Activated CD8-positive, alpha-beta memory T cell treated with anti-CD3 and anti-CD28 coated beads, Interleukin-2, amount 10 ng/mL, durations not matched to agents 7 days and 5 days (primary cell): ENCODE results near the gene CD79A. TPM values are rescaled to one million over a fixed set of nuclear protein-coding genes. Genes with fewer than 3 reads are reported as not detected.

Source experiments
- ATAC-seq: fragments of 150-1000 bp; cut with Tn5 transposase; one replicate; pipeline ENCODE4 v1.10.0; 2021; ENCODE audit warnings: moderate library complexity
- CTCF ChIA-PET: fragments of 350-600 bp; sonication (Branson Sonifier 250); formaldehyde crosslinking; loops from one replicate; lab custom pipeline; 2021; ENCODE audit warnings: antibody characterized with exemption; lab: Charles Lee
- DNase-seq: peaks from one replicate; pipeline ENCODE4 v3.0.0-alpha.2; 2020
- H3K27ac Mint-ChIP-seq: one replicate; pipeline ENCODE4 v1.8.0; 2021; ENCODE audit warnings: mild to moderate bottlenecking, mixed read lengths
- H3K27me3 Mint-ChIP-seq: one replicate; pipeline ENCODE4 v1.8.0; 2021; ENCODE audit warnings: mixed read lengths
- H3K36me3 Mint-ChIP-seq: one replicate; pipeline ENCODE4 v1.8.0; 2021; ENCODE audit warnings: mild to moderate bottlenecking, mixed read lengths
- H3K4me1 Mint-ChIP-seq: one replicate; pipeline ENCODE4 v1.8.0; 2021; ENCODE audit warnings: mixed read lengths
- H3K4me3 Mint-ChIP-seq: one replicate; pipeline ENCODE4 v1.8.0; 2021; ENCODE audit warnings: mild to moderate bottlenecking, moderate library complexity, mixed read lengths
- H3K9me3 Mint-ChIP-seq: one replicate; pipeline ENCODE4 v1.8.0; 2022; ENCODE audit warnings: low read depth, mixed read lengths
- total RNA-seq, 2 experiments: library from RNA; stranded (reverse); gene quantifications; one replicate each; pipeline ENCODE4 v1.2.3, GENCODE V29; 2021

CD79A gene
- total RNA-seq = 1 to 10 TPM; 4.0 to 4.1 TPM

- H3K36me3 Mint-ChIP-seq = peaks cover 6% of the 10 kb centered on the region
- peaks cover 49% of the 10 kb centered on the region for H3K4me1 Mint-ChIP-seq
- DNase-seq (no peak), ATAC-seq (no peak)
- no peak within 1 kb of the TSS for H3K4me3 Mint-ChIP-seq
- H3K27ac Mint-ChIP-seq = peak within 1 kb of the TSS; percentile 93
- CTCF ChIA-PET = interaction anchor here (3.6 to 16.7 kb wide), 4 partner anchors 10 to 74 kb away, joined by 20 to 260 read pairs (median 88); partner anchors contain the start of genes ARHGEF1 and RPS19
- H3K27me3 Mint-ChIP-seq = no peaks in the 10 kb centered on the region
- no peaks in the 10 kb centered on the region for H3K9me3 Mint-ChIP-seq
Observed at GRCh38 chr19:41876847-41877832, at the start of gene CD79A. Gene CD79A, plus strand, starts transcription at chr19:41877279. Its CDS starts 26 bp downstream, at chr19:41877305.

GRCh38 chr19:41837981-41838708 lies 38.9 kb upstream of the CD79A start:
- no peak overlapping the region for H3K27ac Mint-ChIP-seq
- H3K4me1 Mint-ChIP-seq = no peaks in the 10 kb centered on the region
- H3K9me3 Mint-ChIP-seq = no peaks in the 10 kb centered on the region
- no peaks in the 10 kb centered on the region for H3K36me3 Mint-ChIP-seq
- CTCF ChIA-PET = interaction anchor here (0.6 to 3.3 kb wide), 7 partner anchors 14 to 887 kb away, joined by 3 to 14 read pairs (median 4); no protein-coding TSS in a partner anchor
- DNase-seq = no peak
- H3K4me3 Mint-ChIP-seq = no peak overlapping the region
- H3K27me3 Mint-ChIP-seq = peaks cover 37% of the 10 kb centered on the region
- ATAC-seq = no peak

DNA sequence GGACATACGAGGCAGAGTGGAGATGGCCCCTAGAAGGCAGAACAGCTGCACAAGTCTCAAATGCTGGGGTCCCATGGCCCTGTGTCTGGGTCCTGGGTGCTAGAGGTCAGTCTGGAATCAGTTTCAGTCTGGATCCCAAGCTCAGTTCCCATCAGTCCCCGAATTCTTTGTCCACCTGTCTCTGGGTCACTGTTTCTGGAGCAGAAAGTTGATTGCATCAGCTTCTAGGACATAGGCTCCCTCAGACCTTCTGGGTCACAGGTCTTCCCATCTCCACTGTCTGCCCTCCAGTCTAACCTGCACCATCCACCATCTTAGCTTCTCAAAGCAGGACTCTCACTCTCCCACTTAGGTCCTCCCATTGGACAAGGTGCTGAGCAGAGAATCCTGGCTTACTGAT lies 37.9 kb upstream of the CD79A start:
- CTCF ChIA-PET = interaction anchor here (0.8 to 0.9 kb wide), 2 partner anchors 53 to 132 kb away, joined by 3 read pairs; no protein-coding TSS in a partner anchor
- no peak for DNase-seq
- no peak for ATAC-seq
- H3K27me3 Mint-ChIP-seq = peaks cover 43% of the 10 kb centered on the region
- H3K4me3 Mint-ChIP-seq = no peak overlapping the region
- no peaks in the 10 kb centered on the region for H3K9me3 Mint-ChIP-seq
- no peak overlapping the region for H3K27ac Mint-ChIP-seq
- H3K4me1 Mint-ChIP-seq = no peaks in the 10 kb centered on the region
- H3K36me3 Mint-ChIP-seq = no peaks in the 10 kb centered on the region

GRCh38 chr19:41843371-41843770 lies 33.7 kb upstream of the CD79A start:
- ATAC-seq (no peak), DNase-seq (no peak)
- Mint-ChIP-seq H3K27ac (no peak overlapping the region), H3K9me3 (no peaks in the 10 kb centered on the region), H3K4me1 (no peaks in the 10 kb centered on the region), H3K27me3 (peaks cover 20% of the 10 kb centered on the region), H3K4me3 (no peak overlapping the region), H3K36me3 (no peaks in the 10 kb centered on the region)
- CTCF ChIA-PET = interaction anchor here (0.8 to 1.4 kb wide), 4 partner anchors 9 to 48 kb away, joined by 3 to 4 read pairs (median 3); partner anchors contain the start of gene RPS19

DNA sequence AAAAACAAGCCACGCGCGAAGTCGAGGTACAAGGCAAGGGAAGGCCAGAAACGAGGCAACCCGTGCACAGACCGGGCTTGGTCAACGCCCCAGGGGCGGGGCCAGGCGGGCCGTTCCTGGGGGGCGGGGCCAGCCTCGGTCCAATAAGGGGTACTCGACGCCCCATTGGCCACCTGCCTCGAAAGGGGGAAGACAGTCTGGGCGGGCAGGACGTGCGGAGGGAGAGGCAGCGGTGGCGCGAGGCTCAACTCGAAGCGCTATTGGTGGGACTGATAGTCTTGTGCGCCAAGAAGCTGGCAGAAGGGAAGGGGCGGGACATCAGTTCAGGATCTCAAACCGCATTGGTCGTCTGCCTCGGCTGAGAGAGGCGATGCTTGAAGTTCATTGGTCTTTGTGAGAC lies 32.5 kb upstream of the CD79A start, which contains the start of gene LYPD4:
Gene LYPD4 (minus strand): TSS at position 83 of the 400 bp plus-strand sequence. CDS start 5,398 bp downstream, outside the sequence.
- no peak within 1 kb of the TSS for H3K27ac Mint-ChIP-seq

DNA sequence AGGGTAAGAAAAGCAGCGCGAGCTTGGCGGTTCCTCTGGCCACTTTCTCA lies 32.3 kb upstream of the CD79A start, which contains the start of gene DMRTC2:
Gene DMRTC2 (plus strand): TSS at position 42 of the 50 bp plus-strand sequence. CDS start 2,387 bp downstream, outside the sequence.
- CTCF ChIA-PET = no interaction called here
- no peak within 1 kb of the TSS for H3K27ac Mint-ChIP-seq
- DNase-seq (no peak), ATAC-seq (no peak)
- H3K9me3 Mint-ChIP-seq = no peaks in the 10 kb centered on the region
- H3K4me1 Mint-ChIP-seq = no peaks in the 10 kb centered on the region
- no peaks in the 10 kb centered on the region for H3K36me3 Mint-ChIP-seq
- H3K27me3 Mint-ChIP-seq = peaks cover 13% of the 10 kb centered on the region
- no peak within 1 kb of the TSS for H3K4me3 Mint-ChIP-seq

More for the DNA sequence above, 32.5 kb upstream of the CD79A start, which contains the start of gene LYPD4:
- ATAC-seq (no peak), DNase-seq (no peak)
- peaks cover 14% of the 10 kb centered on the region for H3K27me3 Mint-ChIP-seq
- H3K4me3 Mint-ChIP-seq = no peak within 1 kb of the TSS
- H3K36me3 Mint-ChIP-seq = no peaks in the 10 kb centered on the region
- H3K9me3 Mint-ChIP-seq = no peaks in the 10 kb centered on the region
- H3K4me1 Mint-ChIP-seq = no peaks in the 10 kb centered on the region
- CTCF ChIA-PET = no interaction called here

GRCh38 chr19:41845051-41845590 lies 32.0 kb upstream of the CD79A start:
- ATAC-seq = no peak
- no peak for DNase-seq
- Mint-ChIP-seq H3K27ac (no peak overlapping the region), H3K36me3 (no peaks in the 10 kb centered on the region), H3K4me3 (no peak overlapping the region), H3K9me3 (no peaks in the 10 kb centered on the region), H3K4me1 (no peaks in the 10 kb centered on the region), H3K27me3 (peaks cover 13% of the 10 kb centered on the region)
- CTCF ChIA-PET = no interaction called here

DNA sequence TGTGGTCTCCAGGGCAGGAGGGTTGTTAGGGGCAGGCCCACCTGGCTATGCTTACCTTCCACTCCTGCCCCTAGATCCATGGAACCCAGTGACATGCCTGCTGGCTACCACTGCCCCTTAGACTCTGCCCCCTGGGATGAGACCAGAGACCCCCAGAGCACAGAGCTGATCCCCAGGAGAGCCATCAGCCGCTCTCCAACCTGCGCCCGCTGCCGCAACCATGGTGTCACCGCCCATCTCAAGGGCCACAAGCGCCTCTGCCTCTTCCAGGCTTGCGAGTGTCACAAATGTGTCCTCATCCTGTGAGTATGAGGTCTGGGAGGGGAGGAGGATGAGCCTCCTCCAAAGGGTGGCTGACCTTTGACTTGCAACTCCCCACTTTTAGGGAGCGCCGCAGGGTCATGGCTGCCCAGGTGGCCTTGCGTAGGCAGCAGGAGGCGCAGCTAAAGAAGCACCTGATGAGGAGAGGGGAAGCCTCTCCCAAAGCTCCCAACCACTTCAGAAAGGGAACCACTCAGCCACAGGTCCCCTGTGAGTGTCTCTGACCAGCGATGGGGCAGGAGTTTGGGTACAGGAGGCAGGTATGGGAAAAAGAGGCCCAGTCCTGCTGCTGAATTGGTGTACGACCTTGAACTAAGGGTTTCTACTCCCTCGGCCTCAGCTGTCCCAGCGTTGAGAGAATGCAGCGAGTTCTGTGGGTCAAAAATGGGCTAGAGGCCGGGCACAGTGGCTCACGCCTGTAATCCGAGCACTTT lies 29.6 kb upstream of the CD79A start:
- no peak for ATAC-seq
- Mint-ChIP-seq H3K36me3 (no peaks in the 10 kb centered on the region), H3K4me3 (no peak overlapping the region), H3K27ac (no peak overlapping the region), H3K9me3 (no peaks in the 10 kb centered on the region), H3K27me3 (peaks cover 29% of the 10 kb centered on the region), H3K4me1 (no peaks in the 10 kb centered on the region)
- DNase-seq = no peak
- CTCF ChIA-PET = no interaction called here

DNA sequence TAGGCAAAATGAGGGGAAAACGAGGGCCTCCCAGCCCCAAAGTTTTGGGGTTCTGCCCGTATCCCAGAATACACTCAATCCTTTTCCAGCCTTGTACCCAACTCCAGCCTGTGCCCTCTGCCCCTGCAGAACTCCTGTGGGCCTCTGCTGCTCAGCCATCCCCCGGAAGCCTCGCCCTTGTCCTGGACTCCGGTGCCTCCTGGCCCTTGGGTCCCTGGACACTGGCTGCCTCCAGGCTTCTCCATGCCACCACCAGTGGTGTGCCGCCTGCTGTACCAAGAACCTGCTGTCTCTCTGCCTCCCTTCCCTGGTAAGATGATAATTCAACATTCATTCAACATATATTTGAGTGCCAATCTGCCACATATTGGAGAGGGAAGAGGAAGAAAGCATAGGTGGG lies 28.4 kb upstream of the CD79A start:
- Mint-ChIP-seq H3K27me3 (peaks cover 35% of the 10 kb centered on the region), H3K4me3 (no peak overlapping the region), H3K36me3 (no peaks in the 10 kb centered on the region), H3K9me3 (no peaks in the 10 kb centered on the region), H3K27ac (no peak overlapping the region), H3K4me1 (no peaks in the 10 kb centered on the region)
- ATAC-seq = no peak
- DNase-seq = no peak
- CTCF ChIA-PET = interaction anchor here (1.3 to 1.4 kb wide), 2 partner anchors 11 to 18 kb away, joined by 3 to 4 read pairs; partner anchors contain the start of gene RPS19

GRCh38 chr19:41849067-41849466 lies 28.0 kb upstream of the CD79A start:
- ATAC-seq (no peak), DNase-seq (no peak)
- Mint-ChIP-seq H3K9me3 (no peaks in the 10 kb centered on the region), H3K4me1 (no peaks in the 10 kb centered on the region), H3K27me3 (peaks cover 33% of the 10 kb centered on the region), H3K36me3 (no peaks in the 10 kb centered on the region), H3K27ac (no peak overlapping the region), H3K4me3 (no peak overlapping the region)
- CTCF ChIA-PET = interaction anchor here (0.9 to 1.4 kb wide), 4 partner anchors 11 to 109 kb away, joined by 3 to 5 read pairs (median 4); partner anchors contain the start of gene RPS19

GRCh38 chr19:41850381-41850780 lies 26.7 kb upstream of the CD79A start:
- Mint-ChIP-seq H3K9me3 (no peaks in the 10 kb centered on the region), H3K4me3 (no peak overlapping the region), H3K36me3 (no peaks in the 10 kb centered on the region), H3K4me1 (no peaks in the 10 kb centered on the region), H3K27me3 (peaks cover 40% of the 10 kb centered on the region), H3K27ac (no peak overlapping the region)
- ATAC-seq (no peak), DNase-seq (no peak)
- CTCF ChIA-PET = interaction anchor here (0.9 to 3.2 kb wide), 3 partner anchors 9 to 14 kb away, joined by 3 to 14 read pairs (median 3); partner anchors contain the start of gene RPS19

DNA sequence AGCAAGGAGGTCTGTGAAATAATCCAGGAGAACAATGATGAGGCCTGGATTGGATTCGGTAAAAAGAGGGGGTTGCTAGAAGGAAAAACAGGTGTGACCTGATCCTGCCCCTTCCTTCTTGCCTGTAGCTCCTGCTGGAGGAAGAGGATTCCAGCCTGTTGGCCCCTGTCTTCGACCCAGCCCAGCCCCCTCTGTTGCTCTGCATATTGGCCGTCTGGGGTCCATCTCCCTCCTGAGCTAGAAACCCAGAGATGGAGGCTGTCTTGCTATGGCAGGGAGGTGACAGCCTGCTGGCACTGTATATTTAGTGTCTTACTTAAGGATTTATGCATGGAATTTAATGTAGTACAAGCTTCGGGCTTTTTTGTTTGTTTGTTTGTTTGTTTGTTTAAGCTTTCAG lies 25.6 kb upstream of the CD79A start:
- Mint-ChIP-seq H3K9me3 (no peaks in the 10 kb centered on the region), H3K4me1 (no peaks in the 10 kb centered on the region), H3K27ac (no peak overlapping the region), H3K27me3 (peaks cover 40% of the 10 kb centered on the region), H3K36me3 (no peaks in the 10 kb centered on the region), H3K4me3 (no peak overlapping the region)
- CTCF ChIA-PET = interaction anchor here (0.6 to 3.2 kb wide), 6 partner anchors 8 to 76 kb away, joined by 3 to 14 read pairs (median 3); partner anchors contain the start of gene RPS19
- DNase-seq (no peak), ATAC-seq (no peak)
